Small intestine (tissue), 7 donors: ENCODE measurements around the gene UVRAG. TPM values are rescaled to one million over a fixed set of nuclear protein-coding genes. Genes with fewer than 3 reads are reported as not detected.
"Not testable (repeated sequence)": the region's sequence is repeated elsewhere in the genome, so short reads cannot be mapped to it uniquely, and the experiment has no call there.

Source experiments
- DNase-seq, 2 donors: peaks; one replicate each; pipeline versions ENCODE4 v3.0.0 to v3.0.0-alpha.2; 2013
- FAIRE-seq: peaks from 2 replicates; lab custom pipeline; 2012; peaks lifted over from hg19 to GRCh38; lab: Jason Lieb, UNC
- H3K27ac ChIP-seq, 3 donors: one replicate each; pipeline ENCODE4 v1.5.1; 2013; ENCODE audit warnings: low read length in 2 of 3, mild to moderate bottlenecking in 2 of 3, control low read depth in 1 of 3, inconsistent platforms in 1 of 3, low read depth in 1 of 3, moderate library complexity in 1 of 3
- H3K27me3 ChIP-seq, 3 donors: one replicate each; pipeline ENCODE4 v1.6.1; 2013; ENCODE audit warnings: low read length in 3 of 3, inconsistent platforms in 1 of 3; ENCODE audit not compliant: control insufficient read depth in 3 of 3, insufficient read depth in 3 of 3
- H3K36me3 ChIP-seq, 3 donors: one replicate each; pipeline ENCODE4 v1.6.1; 2013; ENCODE audit warnings: low read length in 3 of 3, inconsistent platforms in 1 of 3, low read depth in 1 of 3, mild to moderate bottlenecking in 1 of 3, moderate library complexity in 1 of 3; ENCODE audit not compliant: control insufficient read depth in 3 of 3, insufficient read depth in 2 of 3
- H3K4me1 ChIP-seq, 3 donors: one replicate each; pipeline ENCODE4 v1.6.1; 2013; ENCODE audit warnings: low read length in 2 of 3, inconsistent platforms in 1 of 3, low read depth in 1 of 3, mild to moderate bottlenecking in 1 of 3, moderate library complexity in 1 of 3; ENCODE audit not compliant: control insufficient read depth in 3 of 3, insufficient read depth in 2 of 3
- H3K4me3 ChIP-seq, 3 donors: one replicate each; pipeline ENCODE4 v1.5.1; 2013; ENCODE audit warnings: low read length in 3 of 3, control low read depth in 1 of 3, inconsistent platforms in 1 of 3, low read depth in 1 of 3, mild to moderate bottlenecking in 1 of 3, moderate library complexity in 1 of 3
- H3K9me3 ChIP-seq, 2 donors: one replicate each; pipeline ENCODE4 v1.6.1; 2013; ENCODE audit warnings: low read depth in 1 of 2, low read length in 1 of 2; ENCODE audit not compliant: control insufficient read depth in 2 of 2, insufficient read depth in 1 of 2
- WGBS, 3 donors: extraction: QIAGEN DNeasy Blood & Tissue Kit; methylation state at CpG; one replicate each; pipeline ENCODE4 v1.1.7; 2013; 5-methylcytosine and 5-hydroxymethylcytosine counted together
- polyA plus RNA-seq, 4 donors: library from polyadenylated mRNA; stranded (reverse) in 3 of 4; unstranded in 1 of 4; fragments of 200-250 nt in 3 of 4; fragments of 120-200 nt in 1 of 4; gene quantifications; one replicate each; pipeline versions ENCODE4 v1.2.1 to v1.2.3, GENCODE V29; 2013
- donor health status: healthy with polysubstance abuse.
- donor health status: control.
- donor health status: control.
- donor health status: Bipolar disorder and iron deficiency.
- donor health status: healthy.

The UVRAG gene
- polyA plus RNA-seq, 4 donors: 5.4 to 13.2 (median 7.1) TPM

DNA sequence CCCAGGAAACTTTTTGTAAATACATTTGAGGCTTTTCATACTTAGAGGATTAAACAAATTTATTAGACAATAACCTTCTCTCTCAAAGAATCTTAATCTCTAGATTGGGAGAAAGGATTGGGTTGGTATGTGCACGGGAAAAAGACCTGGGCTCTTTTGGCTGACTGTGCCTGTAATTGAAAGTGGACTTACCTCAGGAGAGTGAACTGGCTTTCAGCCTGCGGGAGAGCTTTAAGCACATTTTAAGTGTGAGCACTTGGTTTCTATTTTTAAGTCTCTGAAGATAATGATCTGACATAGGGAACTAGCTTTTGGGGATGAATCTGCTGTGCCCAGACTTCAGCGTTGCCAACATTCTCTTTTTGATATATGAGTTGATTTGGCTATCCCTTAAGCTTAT is 35.8 kb downstream of the UVRAG start:
- Histone ChIP-seq H3K4me3 (no peak overlapping the region), H3K4me1 (no peaks in the 10 kb centered on the region), H3K36me3 (peaks cover 2 to 6% (median 2%) of the 10 kb centered on the region in 3 donors), H3K27me3 (no peaks in the 10 kb centered on the region), H3K27ac (no peak overlapping the region), H3K9me3 (no peaks in the 10 kb centered on the region)
- WGBS, 3 donors: 55 to 80% (median 66%) methylated on average over 3 of the region's 3 CpGs
- FAIRE-seq (no peak), DNase-seq (no peak)

DNA sequence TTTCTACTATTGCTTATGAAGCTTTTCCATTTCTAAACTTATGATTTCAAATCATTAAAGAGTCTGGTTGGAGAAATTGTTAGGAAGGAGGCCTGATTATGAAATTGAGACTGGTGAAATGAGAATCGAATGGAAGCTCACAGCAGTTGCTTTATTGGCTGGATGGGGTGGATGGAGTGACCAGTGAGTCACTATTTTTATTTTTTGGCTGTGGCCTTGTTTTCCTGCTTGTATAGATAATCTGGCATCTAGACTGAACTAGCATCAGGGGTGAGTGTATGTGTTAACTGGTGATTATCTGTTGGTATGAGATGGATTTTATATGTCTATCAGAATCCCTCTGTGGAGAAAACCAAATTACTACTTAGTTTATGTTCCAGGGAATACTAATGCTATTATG is 36.2 kb downstream of the UVRAG start:
- no peak overlapping the region for H3K27ac ChIP-seq
- no peak overlapping the region for H3K4me3 ChIP-seq
- H3K27me3 ChIP-seq: no peaks in the 10 kb centered on the region
- DNase-seq: no peak
- 64 to 97% (median 87%) methylated on average over 1 of the region's 1 CpG for WGBS, 3 donors
- FAIRE-seq: no peak
- H3K4me1 ChIP-seq: no peaks in the 10 kb centered on the region
- H3K9me3 ChIP-seq: no peaks in the 10 kb centered on the region
- H3K36me3 ChIP-seq: peaks cover 2 to 6% (median 2%) of the 10 kb centered on the region in 3 donors

DNA sequence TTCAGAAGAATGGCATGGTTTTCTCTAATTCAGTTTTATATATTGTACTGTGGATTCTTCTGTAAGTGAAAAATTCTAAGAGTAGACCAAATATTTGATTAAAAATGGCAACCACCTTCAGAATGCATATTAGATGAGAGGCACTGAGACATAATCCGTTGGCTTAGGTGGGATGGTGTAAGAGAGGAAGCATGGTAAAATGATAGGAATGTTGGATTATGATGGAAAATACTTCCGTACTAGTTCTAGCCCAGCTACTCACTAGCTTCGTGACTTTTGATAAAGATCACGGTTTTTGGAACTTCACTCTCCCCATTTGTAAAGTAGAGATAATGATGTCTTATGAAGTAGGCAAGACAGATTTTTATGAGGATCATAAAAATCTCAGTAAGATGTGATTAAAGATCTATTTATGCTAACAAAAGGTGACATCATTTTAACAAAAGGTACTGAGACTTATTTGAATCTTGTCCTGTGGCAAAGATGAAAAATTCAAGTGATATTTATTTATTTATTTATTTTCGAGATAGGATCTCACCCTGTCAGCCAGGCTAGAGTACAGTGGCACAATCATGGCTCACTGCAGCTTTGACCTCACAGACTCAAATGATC is 37.5 kb downstream of the UVRAG start:
- Histone ChIP-seq H3K4me3 (no peak overlapping the region), H3K9me3 (no peaks in the 10 kb centered on the region), H3K27me3 (no peaks in the 10 kb centered on the region), H3K27ac (no peak overlapping the region), H3K36me3 (peaks cover 2 to 8% (median 2%) of the 10 kb centered on the region in 3 donors), H3K4me1 (no peaks in the 10 kb centered on the region)
- no peak for FAIRE-seq
- DNase-seq: no peak
- 81 to 89% (median 86%) methylated on average over 5 of the region's 5 CpGs for WGBS, 3 donors

DNA sequence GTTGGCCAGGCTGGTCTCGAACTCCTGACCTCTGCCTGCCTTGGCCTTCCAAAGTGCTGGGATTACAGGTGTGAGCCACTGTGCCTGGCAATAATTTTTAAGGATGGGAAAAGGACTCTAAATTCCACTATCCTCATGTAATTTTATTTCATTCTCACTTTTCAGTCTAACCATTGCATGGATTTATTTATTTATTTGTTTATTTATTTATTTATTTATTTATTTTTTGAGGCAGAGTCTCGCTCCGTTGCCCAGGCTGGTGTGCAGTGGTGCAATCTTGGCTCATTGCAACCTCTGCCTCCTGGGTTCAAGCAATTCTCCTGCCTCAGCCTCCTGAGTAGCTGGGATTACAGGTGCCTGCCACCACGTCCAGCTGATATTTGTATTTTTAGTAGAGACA is 38.6 kb downstream of the UVRAG start:
- not testable (repeated sequence) for H3K27me3 ChIP-seq, H3K9me3 ChIP-seq, H3K36me3 ChIP-seq, DNase-seq, H3K4me3 ChIP-seq, FAIRE-seq, H3K4me1 ChIP-seq, H3K27ac ChIP-seq
- WGBS, 3 donors: 96 to 98% (median 97%) methylated on average over 4 of the region's 4 CpGs

DNA sequence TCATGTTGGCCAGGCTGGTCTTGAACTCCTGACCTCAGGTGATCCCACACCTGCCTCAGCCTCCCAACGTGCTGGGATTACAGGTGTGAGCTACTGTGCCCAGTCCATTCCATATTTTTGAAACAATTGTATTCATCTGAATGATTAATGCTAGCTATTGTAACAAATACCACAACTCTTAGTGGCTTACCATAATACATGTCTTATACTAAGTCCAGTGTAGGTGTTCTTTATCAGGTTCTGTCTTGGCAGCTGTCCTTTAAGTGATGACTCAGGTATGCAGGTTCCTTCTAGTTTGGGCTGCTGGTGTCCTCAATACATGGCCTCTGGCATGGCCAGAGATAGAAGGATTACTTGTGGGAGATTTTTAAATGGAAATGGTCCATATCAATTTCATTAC is 39.0 kb downstream of the UVRAG start:
- H3K27ac ChIP-seq: no peak overlapping the region
- H3K4me1 ChIP-seq: no peaks in the 10 kb centered on the region
- WGBS, 3 donors: 67 to 98% (median 87%) methylated on average over 1 of the region's 1 CpG
- H3K4me3 ChIP-seq: no peak overlapping the region
- peaks cover 2 to 8% (median 2%) of the 10 kb centered on the region in 3 donors for H3K36me3 ChIP-seq
- DNase-seq (no peak), FAIRE-seq (no peak)
- no peaks in the 10 kb centered on the region for H3K27me3 ChIP-seq
- H3K9me3 ChIP-seq: no peaks in the 10 kb centered on the region

DNA sequence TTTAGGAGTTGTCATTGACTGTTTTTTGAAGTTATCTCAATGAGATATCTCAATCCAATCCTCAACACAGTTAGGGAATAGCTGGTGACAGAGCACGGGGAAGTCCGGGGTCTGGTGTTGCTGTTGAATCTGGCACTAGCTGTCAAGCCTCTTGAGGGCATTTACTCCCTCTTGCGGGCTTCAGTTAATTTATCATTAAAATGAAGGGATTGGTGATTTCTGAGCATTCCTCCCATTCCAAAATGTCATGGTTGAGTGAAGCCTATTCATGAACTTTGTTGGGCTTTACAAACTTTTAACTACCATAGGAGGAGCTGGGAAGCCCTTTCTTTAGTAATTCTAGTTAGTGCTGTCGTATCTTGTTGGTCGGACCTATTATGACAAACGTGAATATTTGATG is 40.2 kb downstream of the UVRAG start:
- no peaks in the 10 kb centered on the region for H3K9me3 ChIP-seq
- no peak overlapping the region for H3K27ac ChIP-seq
- H3K27me3 ChIP-seq: no peaks in the 10 kb centered on the region
- H3K4me1 ChIP-seq: no peaks in the 10 kb centered on the region
- DNase-seq: no peak
- no peak overlapping the region for H3K4me3 ChIP-seq
- FAIRE-seq: no peak
- WGBS, 3 donors: 94 to 97% (median 96%) methylated on average over 6 of the region's 6 CpGs
- peaks cover 2 to 8% (median 2%) of the 10 kb centered on the region in 3 donors for H3K36me3 ChIP-seq

DNA sequence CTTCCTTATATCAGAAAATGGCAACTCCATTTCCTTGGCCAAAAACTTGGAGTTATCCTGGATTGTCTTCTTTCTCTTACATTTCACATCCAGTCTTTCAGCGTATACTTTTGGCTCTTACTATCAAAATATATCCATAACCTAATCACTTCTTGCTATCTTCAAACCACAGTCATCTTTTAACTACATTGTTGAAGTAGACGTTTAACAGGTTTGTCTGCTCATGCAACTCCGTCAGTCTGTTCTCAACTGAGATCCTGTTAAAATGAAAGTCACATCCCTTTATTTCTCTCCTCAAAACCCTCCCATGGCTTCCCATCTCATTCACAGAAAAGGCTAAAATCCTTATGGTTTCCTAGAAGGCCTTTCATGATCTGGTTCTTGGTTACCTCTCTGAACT is 41.9 kb downstream of the UVRAG start:
- DNase-seq (no peak), FAIRE-seq (no peak)
- Histone ChIP-seq H3K36me3 (peaks cover 2 to 8% (median 2%) of the 10 kb centered on the region in 3 donors), H3K27me3 (no peaks in the 10 kb centered on the region), H3K27ac (no peak overlapping the region), H3K4me3 (no peak overlapping the region), H3K9me3 (no peaks in the 10 kb centered on the region), H3K4me1 (no peaks in the 10 kb centered on the region)
- 88 to 92% (median 91%) methylated on average over 3 of the region's 3 CpGs for WGBS, 3 donors

DNA sequence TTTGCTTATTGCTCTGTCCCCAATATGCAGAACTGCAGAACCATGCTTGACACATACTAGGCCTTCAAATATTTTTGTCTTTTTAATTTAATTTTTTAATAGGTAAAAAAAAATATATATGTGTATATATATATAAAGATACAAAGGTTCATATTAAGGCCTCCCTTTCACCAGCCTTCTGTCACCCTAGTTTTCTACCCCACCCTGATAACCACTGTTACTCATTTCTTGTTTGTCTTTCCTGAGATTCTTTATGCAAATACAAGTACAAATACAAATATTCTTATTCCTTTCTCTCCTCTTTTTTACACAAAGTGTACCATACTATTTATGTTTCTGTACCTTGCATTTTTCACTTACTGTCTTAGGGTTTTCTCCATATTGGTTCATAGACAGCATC is 43.0 kb downstream of the UVRAG start:
- Histone ChIP-seq H3K4me3 (no peak overlapping the region), H3K27me3 (no peaks in the 10 kb centered on the region), H3K36me3 (peaks cover 0 to 5% (median 2%) of the 10 kb centered on the region in 3 donors), H3K27ac (no peak overlapping the region), H3K4me1 (no peaks in the 10 kb centered on the region), H3K9me3 (no peaks in the 10 kb centered on the region)
- DNase-seq (no peak), FAIRE-seq (no peak)

DNA sequence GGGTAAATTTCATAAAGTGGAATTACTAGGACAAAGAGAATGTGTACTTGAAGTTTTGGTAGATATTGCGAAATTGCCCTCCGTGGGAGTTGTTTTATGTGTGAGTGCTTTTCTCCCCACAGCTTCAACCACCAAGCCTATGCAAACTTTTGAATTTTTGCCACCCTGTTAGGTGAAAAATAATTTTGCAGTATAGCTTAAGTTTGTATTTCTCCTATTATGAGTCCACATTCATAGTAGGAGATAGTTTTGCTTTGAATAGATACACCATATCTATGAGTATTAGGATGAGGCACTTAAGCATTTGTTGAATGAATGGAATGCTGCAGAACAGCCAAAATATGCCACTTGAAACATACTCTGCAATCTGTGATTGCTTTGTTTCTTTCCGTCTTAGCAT is 43.6 kb downstream of the UVRAG start:
- WGBS, 3 donors: 76 to 85% (median 84%) methylated on average over 3 of the region's 3 CpGs
- FAIRE-seq (no peak), DNase-seq (no peak)
- no peak overlapping the region for H3K4me3 ChIP-seq
- no peaks in the 10 kb centered on the region for H3K27me3 ChIP-seq
- no peaks in the 10 kb centered on the region for H3K9me3 ChIP-seq
- peaks cover 0 to 2% (median 2%) of the 10 kb centered on the region in 3 donors for H3K36me3 ChIP-seq
- no peaks in the 10 kb centered on the region for H3K4me1 ChIP-seq
- no peak overlapping the region for H3K27ac ChIP-seq
